ENCODE data around the gene NUP160.
"Not testable (repeated sequence)": the region's sequence is repeated elsewhere in the genome, so short reads cannot be mapped to it uniquely, and the experiment has no call there.

NUP160 gene

DNA sequence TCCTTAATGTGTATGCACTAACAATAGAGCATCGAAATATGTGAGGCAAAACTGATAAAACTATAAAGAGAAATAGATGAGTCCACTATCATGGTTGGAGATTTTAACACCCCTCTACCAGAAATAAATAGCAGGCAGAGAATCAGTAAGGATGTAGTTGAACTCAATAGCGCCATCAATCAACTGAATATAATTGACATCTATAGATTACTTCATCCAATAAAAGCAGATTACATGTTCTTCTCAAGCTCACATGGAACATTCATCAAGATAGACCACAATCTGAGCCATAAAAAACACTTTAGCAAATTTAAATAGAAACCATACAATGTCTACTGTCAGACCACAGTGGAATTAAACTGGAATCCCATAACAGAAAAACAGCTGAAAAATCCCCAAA, 46.9 kb upstream of the NUP160 start:
- peaks cover 15% of the 10 kb centered on the region for H3K4me1 ChIP-seq (ENCODE audit: insufficient read depth, low read length, severe bottlenecking)
- H3K27me3 ChIP-seq (ENCODE audit: insufficient read depth, low read length), result no peaks in the 10 kb centered on the region
- no peaks in the 10 kb centered on the region for H3K36me3 ChIP-seq (ENCODE audit: insufficient read depth, low read length)
- H3K4me2 ChIP-seq (ENCODE audit: low read length), result no peak overlapping the region
- H3K79me2 ChIP-seq (ENCODE audit: insufficient read depth, low read length), result no peaks in the 10 kb centered on the region
- H3F3A ChIP-seq (ENCODE audit: insufficient read depth, low read length), result no peaks in the 10 kb centered on the region
- H4K20me1 ChIP-seq (ENCODE audit: insufficient read depth, low read length), result no peaks in the 10 kb centered on the region
- H3K9me3 ChIP-seq (ENCODE audit: low read length), result no peaks in the 10 kb centered on the region
- TF ChIP-seq, protein P1, sequence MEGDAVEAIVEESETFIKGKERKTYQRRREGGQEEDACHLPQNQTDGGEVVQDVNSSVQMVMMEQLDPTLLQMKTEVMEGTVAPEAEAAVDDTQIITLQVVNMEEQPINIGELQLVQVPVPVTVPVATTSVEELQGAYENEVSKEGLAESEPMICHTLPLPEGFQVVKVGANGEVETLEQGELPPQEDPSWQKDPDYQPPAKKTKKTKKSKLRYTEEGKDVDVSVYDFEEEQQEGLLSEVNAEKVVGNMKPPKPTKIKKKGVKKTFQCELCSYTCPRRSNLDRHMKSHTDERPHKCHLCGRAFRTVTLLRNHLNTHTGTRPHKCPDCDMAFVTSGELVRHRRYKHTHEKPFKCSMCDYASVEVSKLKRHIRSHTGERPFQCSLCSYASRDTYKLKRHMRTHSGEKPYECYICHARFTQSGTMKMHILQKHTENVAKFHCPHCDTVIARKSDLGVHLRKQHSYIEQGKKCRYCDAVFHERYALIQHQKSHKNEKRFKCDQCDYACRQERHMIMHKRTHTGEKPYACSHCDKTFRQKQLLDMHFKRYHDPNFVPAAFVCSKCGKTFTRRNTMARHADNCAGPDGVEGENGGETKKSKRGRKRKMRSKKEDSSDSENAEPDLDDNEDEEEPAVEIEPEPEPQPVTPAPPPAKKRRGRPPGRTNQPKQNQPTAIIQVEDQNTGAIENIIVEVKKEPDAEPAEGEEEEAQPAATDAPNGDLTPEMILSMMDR (IDR thresholded peaks at IDR 0.05; ENCODE audit: low read length), result no peak
- TF ChIP-seq EZH2 (IDR thresholded peaks at IDR 0.05; ENCODE audit: borderline replicate concordance, low read length), result no peak
- no peaks in the 10 kb centered on the region for H3K9me2 ChIP-seq (ENCODE audit: low read depth, low read length)
- no peak overlapping the region for H3K27ac ChIP-seq (ENCODE audit: low read depth, low read length, poor library complexity, severe bottlenecking)
- no peak overlapping the region for H3K9ac ChIP-seq (ENCODE audit: low read length)
- H3K4me3 ChIP-seq (ENCODE audit: low read depth, low read length, poor library complexity, severe bottlenecking), result no peak overlapping the region
- no peak overlapping the region for H2AFZ ChIP-seq (ENCODE audit: low read length)

DNA sequence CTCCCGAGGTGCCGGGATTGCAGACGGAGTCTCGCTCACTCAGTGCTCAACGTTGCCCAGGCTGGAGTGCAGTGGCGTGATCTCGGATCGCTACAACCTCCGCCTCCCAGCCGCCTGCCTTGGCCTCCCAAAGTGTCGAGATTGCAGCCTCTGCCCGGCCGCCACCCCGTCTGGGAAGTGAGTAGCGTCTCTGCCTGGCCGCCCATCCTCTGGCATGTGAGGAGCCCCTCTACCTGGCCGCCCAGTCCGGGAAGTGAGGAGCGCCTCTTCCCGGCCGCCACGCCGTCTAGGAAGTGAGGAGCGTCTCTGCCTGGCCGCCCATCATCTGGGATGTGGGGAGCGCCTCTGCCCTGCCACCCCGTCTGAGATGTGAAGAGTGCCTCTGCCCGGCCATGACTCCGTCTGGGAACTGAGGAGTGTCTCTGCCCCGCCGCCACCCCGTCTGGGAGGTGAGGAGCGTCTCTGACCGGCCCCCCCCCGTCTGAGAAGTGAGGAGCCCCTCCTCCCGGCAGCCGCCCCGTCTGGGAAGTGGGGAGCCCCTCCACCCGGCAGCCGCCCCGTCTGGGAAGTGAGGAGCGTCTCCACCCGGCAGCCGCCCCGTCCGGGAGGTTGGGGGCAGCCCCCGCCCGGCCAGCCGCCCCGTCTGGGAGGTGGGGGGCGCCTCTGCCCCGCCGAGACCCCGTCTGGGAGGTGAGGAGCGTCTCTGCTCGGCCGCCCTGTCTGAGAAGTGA, 44.6 kb upstream of the NUP160 start:
- not testable (repeated sequence) for H3K79me2 ChIP-seq (ENCODE audit: insufficient read depth, low read length); H3K27ac ChIP-seq (ENCODE audit: low read depth, low read length, poor library complexity, severe bottlenecking); H4K20me1 ChIP-seq (ENCODE audit: insufficient read depth, low read length); H3K9ac ChIP-seq (ENCODE audit: low read length); H3F3A ChIP-seq (ENCODE audit: insufficient read depth, low read length); H3K9me3 ChIP-seq (ENCODE audit: low read length); H3K4me1 ChIP-seq (ENCODE audit: insufficient read depth, low read length, severe bottlenecking); H3K27me3 ChIP-seq (ENCODE audit: insufficient read depth, low read length); H3K9me2 ChIP-seq (ENCODE audit: low read depth, low read length); H3K36me3 ChIP-seq (ENCODE audit: insufficient read depth, low read length); H3K4me2 ChIP-seq (ENCODE audit: low read length); H3K4me3 ChIP-seq (ENCODE audit: low read depth, low read length, poor library complexity, severe bottlenecking); H2AFZ ChIP-seq (ENCODE audit: low read length)

DNA sequence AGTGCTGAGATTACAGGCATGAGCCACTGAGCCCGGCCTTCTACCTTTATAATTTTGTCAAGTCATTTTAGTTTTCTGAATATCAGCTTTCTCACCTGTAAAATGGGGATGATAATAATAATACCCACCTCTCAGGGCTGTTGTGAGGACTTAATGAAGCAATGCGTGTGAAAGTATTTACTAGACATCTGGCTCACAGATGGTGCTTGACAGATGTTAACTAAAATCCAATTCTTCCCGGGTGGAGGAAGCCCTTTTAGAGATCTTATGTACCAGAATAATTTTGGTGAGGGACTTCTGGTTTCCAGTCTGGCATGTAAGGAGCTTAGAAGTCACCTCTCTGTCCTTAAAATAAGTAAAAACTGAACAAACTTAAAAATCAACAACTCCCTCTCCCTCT, 43.7 kb upstream of the NUP160 start:
- TF ChIP-seq EZH2 (IDR thresholded peaks at IDR 0.05; ENCODE audit: borderline replicate concordance, low read length), result no peak
- TF ChIP-seq, protein P1 (IDR thresholded peaks at IDR 0.05; ENCODE audit: low read length), result no peak
- H3K4me3 ChIP-seq (ENCODE audit: low read depth, low read length, poor library complexity, severe bottlenecking), result no peak overlapping the region
- H3K9ac ChIP-seq (ENCODE audit: low read length), result no peak overlapping the region
- H4K20me1 ChIP-seq (ENCODE audit: insufficient read depth, low read length), result no peaks in the 10 kb centered on the region
- no peaks in the 10 kb centered on the region for H3K9me2 ChIP-seq (ENCODE audit: low read depth, low read length)
- no peaks in the 10 kb centered on the region for H3K36me3 ChIP-seq (ENCODE audit: insufficient read depth, low read length)
- no peaks in the 10 kb centered on the region for H3K27me3 ChIP-seq (ENCODE audit: insufficient read depth, low read length)
- no peak overlapping the region for H3K27ac ChIP-seq (ENCODE audit: low read depth, low read length, poor library complexity, severe bottlenecking)
- no peaks in the 10 kb centered on the region for H3F3A ChIP-seq (ENCODE audit: insufficient read depth, low read length)
- no peak overlapping the region for H3K4me2 ChIP-seq (ENCODE audit: low read length)
- H2AFZ ChIP-seq (ENCODE audit: low read length), result no peak overlapping the region
- peaks cover 3% of the 10 kb centered on the region for H3K4me1 ChIP-seq (ENCODE audit: insufficient read depth, low read length, severe bottlenecking)
- H3K79me2 ChIP-seq (ENCODE audit: insufficient read depth, low read length), result no peaks in the 10 kb centered on the region
- H3K9me3 ChIP-seq (ENCODE audit: low read length), result no peaks in the 10 kb centered on the region

Data from OCI-LY1 (cell line).